IPS-15b (cell line): ENCODE results near the gene MICAL2.

Source experiments
- H3K27me3 ChIP-seq: one replicate; pipeline ENCODE4 v1.6.1; 2013; ENCODE audit warnings: low read length; ENCODE audit not compliant: control insufficient read depth, insufficient read depth
- H3K36me3 ChIP-seq: one replicate; pipeline ENCODE4 v1.6.1; 2013; ENCODE audit warnings: low read length; ENCODE audit not compliant: control insufficient read depth, insufficient read depth
- H3K4me1 ChIP-seq: one replicate; pipeline ENCODE4 v1.6.1; 2013; ENCODE audit warnings: mild to moderate bottlenecking, low read length; ENCODE audit not compliant: control insufficient read depth, insufficient read depth
- H3K4me3 ChIP-seq: one replicate; pipeline ENCODE4 v1.5.1; 2013; ENCODE audit warnings: low read depth, low read length
- H3K9ac ChIP-seq: one replicate; pipeline ENCODE4 v1.6.1; 2013; ENCODE audit warnings: low read depth, mild to moderate bottlenecking, low read length
- H3K9me3 ChIP-seq: one replicate; pipeline ENCODE4 v1.6.1; 2013; ENCODE audit warnings: mild to moderate bottlenecking, low read length; ENCODE audit not compliant: control insufficient read depth, insufficient read depth

MICAL2 gene

DNA sequence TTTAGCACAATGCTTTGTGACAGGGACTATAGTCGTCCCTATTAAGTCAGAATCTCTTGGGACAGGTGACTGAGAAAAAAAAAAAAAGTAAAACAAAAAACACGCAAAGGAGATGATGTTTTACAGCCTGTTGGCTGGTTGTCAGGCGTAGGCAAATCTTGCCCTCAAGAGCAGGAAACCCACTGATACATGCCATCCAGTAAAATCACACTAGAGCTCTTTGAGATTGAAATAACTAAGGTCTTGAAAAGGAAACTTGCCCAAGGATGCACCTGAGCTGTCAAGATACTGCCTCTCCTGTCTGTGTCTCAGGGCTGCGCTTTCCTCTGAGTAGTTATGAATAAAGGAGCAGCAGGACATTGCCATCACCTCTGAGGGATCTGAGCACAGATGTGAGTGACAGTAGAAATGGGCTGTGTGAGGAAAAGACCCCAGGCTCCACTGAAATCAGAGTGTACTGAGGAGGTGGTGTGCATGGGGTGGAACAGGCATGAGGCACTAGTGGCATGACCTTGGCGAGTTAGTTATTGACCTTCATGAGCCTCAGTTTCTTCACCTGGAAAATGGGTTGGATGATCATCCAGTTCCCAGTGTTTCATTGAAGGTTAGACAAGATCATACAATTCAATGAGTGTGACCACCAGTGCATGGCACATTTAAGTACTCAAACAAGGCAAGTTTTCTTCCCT, 23.3 kb downstream of the MICAL2 start:
- Histone ChIP-seq H3K4me1 (no peaks in the 10 kb centered on the region), H3K4me3 (no peak overlapping the region), H3K27me3 (no peaks in the 10 kb centered on the region)

DNA sequence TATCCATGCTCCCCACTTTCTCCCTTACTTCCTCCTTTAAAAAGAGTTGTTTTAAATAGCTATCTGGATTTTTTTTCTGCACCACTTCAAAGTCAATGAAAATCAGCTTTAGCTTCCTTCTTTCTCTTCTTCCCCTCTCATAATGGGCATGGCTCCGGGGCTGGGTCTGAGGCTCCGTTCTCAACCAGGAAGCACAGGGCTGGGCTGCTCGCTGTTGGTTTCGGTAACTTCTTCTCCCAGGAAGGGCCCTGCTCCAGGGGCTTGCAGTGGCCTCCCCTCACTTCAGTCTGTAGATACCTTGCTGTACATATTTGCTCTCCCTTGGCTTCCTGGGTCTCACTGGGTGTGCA, 23.8 kb downstream of the MICAL2 start:
- H3K4me3 ChIP-seq = no peak overlapping the region

More for the DNA sequence above, 23.3 kb downstream of the MICAL2 start:
- Histone ChIP-seq H3K36me3 (no peaks in the 10 kb centered on the region), H3K9me3 (no peaks in the 10 kb centered on the region), H3K9ac (no peak overlapping the region)

DNA sequence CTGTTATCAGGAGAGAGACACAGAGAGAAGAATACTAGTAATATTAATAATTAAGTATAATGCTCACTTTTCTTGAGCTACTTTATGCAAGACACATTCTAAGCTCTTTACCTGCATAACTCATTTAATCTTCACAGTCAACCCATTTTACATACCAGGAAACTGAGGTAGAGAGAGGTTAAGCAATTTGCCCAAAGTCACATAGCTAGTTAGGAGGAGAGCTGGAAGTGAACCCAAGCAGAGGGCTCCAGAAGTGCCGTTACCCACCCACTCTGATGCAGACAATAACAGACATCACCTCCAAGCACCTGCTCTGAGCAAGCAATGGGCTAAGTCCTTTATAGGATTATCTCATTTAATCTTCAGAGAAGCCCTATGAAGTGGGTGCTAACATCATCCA, 24.8 kb downstream of the MICAL2 start:
- no peaks in the 10 kb centered on the region for H3K9me3 ChIP-seq
- H3K4me3 ChIP-seq = no peak overlapping the region
- H3K27me3 ChIP-seq = no peaks in the 10 kb centered on the region
- H3K36me3 ChIP-seq = no peaks in the 10 kb centered on the region
- no peaks in the 10 kb centered on the region for H3K4me1 ChIP-seq
- no peak overlapping the region for H3K9ac ChIP-seq

More for the DNA sequence above, 23.8 kb downstream of the MICAL2 start:
- Histone ChIP-seq H3K36me3 (no peaks in the 10 kb centered on the region), H3K9ac (no peak overlapping the region), H3K4me1 (no peaks in the 10 kb centered on the region), H3K27me3 (no peaks in the 10 kb centered on the region), H3K9me3 (no peaks in the 10 kb centered on the region)

DNA sequence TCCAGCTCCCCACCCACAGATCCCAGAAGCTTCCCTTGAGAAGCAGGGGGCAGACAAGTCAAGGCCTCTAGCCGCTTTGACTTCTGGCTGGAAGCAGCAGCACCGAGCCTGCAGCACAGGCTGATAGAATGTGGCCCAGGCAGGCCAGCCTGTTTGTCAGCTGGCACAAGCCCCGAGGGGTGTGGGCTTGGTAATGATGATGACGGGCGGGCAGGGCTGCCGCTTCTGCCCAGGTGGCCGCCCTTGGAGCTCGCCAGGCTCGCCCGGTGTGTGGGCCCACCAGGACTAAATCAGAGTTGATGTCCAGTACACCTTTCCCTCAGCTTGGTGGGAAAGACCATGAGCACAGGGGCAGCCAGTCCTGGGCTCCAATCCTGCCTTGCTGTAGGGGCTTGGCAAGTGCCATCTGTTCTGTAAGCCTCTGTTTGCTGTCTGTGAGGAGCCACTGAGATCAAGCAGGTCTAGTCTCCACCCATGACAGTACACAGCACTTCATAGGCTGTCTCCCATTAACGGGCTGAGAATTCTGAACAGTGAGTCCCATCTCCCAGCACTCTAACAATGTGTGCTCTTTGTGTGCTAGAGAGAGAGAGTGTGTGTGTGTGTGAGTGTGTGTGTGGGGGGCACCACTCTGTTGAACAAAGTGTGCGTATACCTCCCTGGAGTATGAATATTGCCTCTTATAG, 26.8 kb downstream of the MICAL2 start:
- no peaks in the 10 kb centered on the region for H3K4me1 ChIP-seq
- no peaks in the 10 kb centered on the region for H3K27me3 ChIP-seq
- H3K4me3 ChIP-seq = no peak overlapping the region
- no peak overlapping the region for H3K9ac ChIP-seq
- no peaks in the 10 kb centered on the region for H3K9me3 ChIP-seq
- no peaks in the 10 kb centered on the region for H3K36me3 ChIP-seq

DNA sequence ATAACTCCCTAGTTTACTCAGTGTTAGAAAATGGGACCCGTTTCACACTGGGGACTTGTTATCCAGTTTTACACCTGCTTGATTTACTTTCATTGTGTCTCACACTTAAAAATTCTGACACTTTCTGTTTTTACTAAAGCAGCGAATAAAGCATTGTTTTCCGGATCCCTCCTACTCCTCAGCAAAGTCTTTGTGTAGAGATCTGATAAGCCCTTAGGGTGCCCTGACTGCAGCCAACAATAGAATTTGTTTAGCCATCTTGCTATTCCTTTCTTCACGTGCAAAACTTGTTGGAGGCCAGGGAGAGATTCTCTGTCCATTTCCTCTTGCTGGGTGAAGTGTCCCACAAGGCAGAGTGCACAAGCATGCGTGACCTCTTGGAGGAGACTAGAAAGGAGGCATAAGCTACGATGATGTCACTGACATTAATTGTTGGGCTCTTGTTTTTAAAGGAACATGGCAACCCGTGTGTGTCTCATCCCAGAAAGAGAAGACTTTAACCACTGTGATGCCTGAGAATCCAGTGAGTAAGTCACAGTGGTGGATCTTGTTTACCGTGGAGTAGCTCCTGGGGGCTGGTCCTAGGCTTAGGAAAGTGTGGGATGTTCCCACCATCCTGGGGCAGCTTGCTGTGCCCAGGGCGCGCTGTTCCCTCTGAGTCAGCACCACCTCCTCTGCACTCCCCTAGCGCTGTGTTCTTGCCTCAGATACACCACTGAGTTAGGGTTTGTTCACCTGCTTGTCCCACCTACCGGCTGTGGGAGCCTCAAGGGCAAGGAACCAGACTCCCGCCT, 27.7 kb downstream of the MICAL2 start:
- Histone ChIP-seq H3K9ac (no peak overlapping the region), H3K4me3 (no peak overlapping the region), H3K4me1 (no peaks in the 10 kb centered on the region), H3K36me3 (no peaks in the 10 kb centered on the region), H3K27me3 (no peaks in the 10 kb centered on the region), H3K9me3 (no peaks in the 10 kb centered on the region)

DNA sequence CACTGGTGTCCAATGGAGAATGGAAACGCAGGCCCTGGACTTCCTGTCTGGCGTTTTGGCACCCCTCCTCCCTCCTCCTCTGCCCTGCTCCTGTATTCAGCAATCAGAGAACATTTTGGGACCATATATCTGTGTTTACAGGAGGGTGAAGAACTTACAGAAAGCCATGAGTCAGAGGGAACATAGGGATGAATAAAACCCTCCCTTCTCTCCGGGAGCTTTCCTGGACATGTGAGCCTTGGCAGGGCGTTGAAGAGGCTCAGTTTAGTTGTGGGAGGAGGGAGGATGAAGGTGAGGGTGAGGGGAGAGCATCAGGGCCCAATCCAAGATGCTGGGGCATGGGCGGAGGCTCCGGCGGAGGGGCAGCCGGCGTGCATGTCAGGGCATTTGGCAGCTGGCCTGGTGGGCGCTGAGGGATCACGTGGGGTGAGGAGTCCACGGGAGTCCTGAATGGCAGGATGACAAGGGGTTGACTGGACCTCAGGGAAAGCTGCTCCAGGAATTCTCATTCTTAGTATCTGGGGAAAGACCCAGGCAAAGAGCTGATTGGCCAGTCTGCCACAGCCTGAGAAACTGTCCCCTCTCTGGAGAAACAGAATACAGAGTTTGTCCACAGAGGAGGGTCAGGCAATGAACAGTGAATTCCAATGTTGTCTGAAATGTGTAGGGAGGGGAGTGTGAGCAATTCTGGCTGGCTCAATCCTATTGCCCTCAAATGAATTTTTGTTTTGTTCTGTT, 28.9 kb downstream of the MICAL2 start:
- no peaks in the 10 kb centered on the region for H3K36me3 ChIP-seq
- H3K9ac ChIP-seq = no peak overlapping the region
- no peaks in the 10 kb centered on the region for H3K4me1 ChIP-seq

DNA sequence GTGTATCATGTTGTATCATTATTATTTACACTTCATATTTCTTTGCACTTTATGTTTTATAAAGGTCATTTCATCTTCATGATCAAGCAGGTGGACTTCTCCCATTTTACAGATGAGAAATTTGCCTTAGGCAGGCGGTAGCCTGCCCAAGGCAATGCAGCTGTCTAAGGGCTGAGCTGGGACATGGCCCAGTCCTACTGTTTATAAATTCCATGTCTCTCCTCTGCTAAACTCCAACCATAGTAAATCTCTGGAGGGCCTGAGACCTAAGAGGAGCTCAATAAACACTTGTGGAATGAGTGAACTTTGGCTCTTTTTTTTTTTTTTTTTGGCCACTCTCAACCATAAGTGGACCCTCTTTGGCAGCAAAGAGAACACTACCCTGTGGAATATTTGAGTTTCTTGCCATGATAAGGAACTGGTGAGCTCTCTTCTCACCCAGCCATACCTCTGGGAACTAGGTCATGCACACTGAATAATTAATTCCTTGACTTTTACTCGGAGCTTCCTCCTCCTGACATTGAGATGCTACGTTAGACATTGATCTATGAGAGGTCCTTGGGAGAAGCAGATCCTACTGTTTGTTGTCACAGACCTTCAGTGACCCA, 29.9 kb downstream of the MICAL2 start:
- Histone ChIP-seq H3K4me3 (no peak overlapping the region), H3K4me1 (no peaks in the 10 kb centered on the region), H3K36me3 (no peaks in the 10 kb centered on the region), H3K9me3 (no peaks in the 10 kb centered on the region), H3K9ac (no peak overlapping the region), H3K27me3 (no peaks in the 10 kb centered on the region)

More for the DNA sequence above, 28.9 kb downstream of the MICAL2 start:
- H3K9me3 ChIP-seq = no peaks in the 10 kb centered on the region
- no peak overlapping the region for H3K4me3 ChIP-seq
- H3K27me3 ChIP-seq = no peaks in the 10 kb centered on the region

DNA sequence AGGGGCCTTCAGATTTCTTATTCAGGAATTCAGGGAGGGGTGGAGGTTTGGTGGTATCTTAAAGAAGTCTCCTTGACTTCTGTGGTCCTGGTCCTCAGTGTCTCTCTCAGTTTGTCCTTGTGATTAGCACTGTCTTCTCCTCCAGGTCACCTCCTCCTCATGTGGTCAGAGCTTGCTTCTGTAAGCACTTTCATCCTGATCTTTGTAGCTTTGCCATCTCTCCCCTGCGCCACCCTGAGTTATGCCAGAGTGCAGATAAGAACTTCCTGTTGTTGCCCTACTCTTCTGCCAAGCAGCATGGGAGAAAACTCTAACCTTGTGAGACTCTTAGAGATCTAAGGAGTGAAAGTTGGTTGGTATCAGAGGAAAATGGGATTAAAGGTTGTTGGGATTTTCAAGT, 30.9 kb downstream of the MICAL2 start:
- Histone ChIP-seq H3K27me3 (no peaks in the 10 kb centered on the region), H3K36me3 (no peaks in the 10 kb centered on the region), H3K4me3 (no peak overlapping the region), H3K4me1 (no peaks in the 10 kb centered on the region), H3K9me3 (no peaks in the 10 kb centered on the region), H3K9ac (no peak overlapping the region)

DNA sequence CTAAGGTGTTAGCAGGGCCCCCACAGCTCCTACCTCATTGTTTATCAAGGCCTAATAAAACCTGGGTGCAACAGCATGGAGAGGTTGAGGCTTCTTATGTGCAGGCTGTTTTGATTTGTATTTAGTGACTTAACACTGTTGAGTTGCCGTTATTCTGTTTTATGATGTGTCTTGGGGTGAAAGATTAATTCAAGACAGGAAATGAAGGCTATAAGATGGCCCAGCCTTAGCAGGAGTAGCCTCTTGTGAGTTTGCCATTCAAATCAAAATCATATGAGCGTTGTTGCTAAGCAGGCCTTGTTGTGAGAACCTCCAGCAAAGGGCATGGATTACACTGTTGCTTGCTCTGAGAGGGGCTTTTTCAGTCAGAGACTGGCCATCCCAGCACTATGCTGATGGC, 31.8 kb downstream of the MICAL2 start:
- no peaks in the 10 kb centered on the region for H3K36me3 ChIP-seq
- no peak overlapping the region for H3K9ac ChIP-seq
- H3K9me3 ChIP-seq = no peaks in the 10 kb centered on the region
- H3K4me1 ChIP-seq = no peaks in the 10 kb centered on the region
- H3K27me3 ChIP-seq = no peaks in the 10 kb centered on the region
- no peak overlapping the region for H3K4me3 ChIP-seq

DNA sequence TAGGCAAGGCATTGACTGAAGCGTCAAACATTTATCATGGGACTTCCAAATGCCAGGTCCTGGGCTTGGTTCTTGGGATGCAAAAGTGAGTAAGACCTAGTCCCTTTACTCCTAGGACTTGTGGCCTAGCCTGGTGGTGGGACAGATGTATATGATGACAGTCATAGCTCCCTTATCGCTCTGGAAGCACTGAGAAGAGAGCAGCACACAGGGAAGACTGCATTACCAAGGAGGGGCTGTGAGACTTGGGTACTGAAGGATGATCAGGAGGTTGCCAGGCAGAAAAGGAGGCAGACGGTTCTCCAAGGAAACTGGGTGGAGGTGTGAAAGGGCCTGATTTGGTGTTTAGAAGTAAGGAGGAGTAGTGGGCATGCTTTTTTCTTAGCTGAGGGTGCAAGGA, 32.5 kb downstream of the MICAL2 start:
- Histone ChIP-seq H3K4me3 (no peak overlapping the region), H3K36me3 (no peaks in the 10 kb centered on the region), H3K4me1 (no peaks in the 10 kb centered on the region), H3K9me3 (no peaks in the 10 kb centered on the region), H3K9ac (no peak overlapping the region), H3K27me3 (no peaks in the 10 kb centered on the region)
